ENCODE data around the gene KLLN.

GRCh38 chr10:87886635-87887034 is 23.3 kb upstream of the KLLN start:
- TF ChIP-seq CTCF (IDR thresholded peaks at IDR 0.05) (no peak), POLR2A (IDR thresholded peaks at IDR 0.05) (no peak)

Measured in suprapubic skin (tissue), 3 donors.